Activated naive CD4-positive, alpha-beta T cell treated with anti-CD3 and anti-CD28 coated beads, Interleukin-2, amount 50 U/mL, for 24 hours (primary cell): ENCODE data around the gene SCGB1D4.

Source experiments
- H3K27ac Mint-ChIP-seq: one replicate; pipeline ENCODE4 v1.8.0; 2021; ENCODE audit warnings: mild to moderate bottlenecking, mixed read lengths
- H3K27me3 Mint-ChIP-seq: one replicate; pipeline ENCODE4 v1.8.0; 2021; ENCODE audit warnings: mixed read lengths
- H3K36me3 Mint-ChIP-seq: one replicate; pipeline ENCODE4 v1.8.0; 2021; ENCODE audit warnings: mixed read lengths
- H3K4me1 Mint-ChIP-seq: one replicate; pipeline ENCODE4 v1.8.0; 2021; ENCODE audit warnings: mixed read lengths
- H3K4me3 Mint-ChIP-seq: one replicate; pipeline ENCODE4 v1.8.0; 2021; ENCODE audit warnings: mild to moderate bottlenecking, mixed read lengths
- H3K9me3 Mint-ChIP-seq: one replicate; pipeline ENCODE4 v1.8.0; 2021; ENCODE audit warnings: mixed read lengths

SCGB1D4 gene

GRCh38 chr11:62253999-62254542, 44.8 kb downstream of the SCGB1D4 start:
- Mint-ChIP-seq H3K36me3 (peaks cover 14% of the 10 kb centered on the region), H3K4me1 (no peaks in the 10 kb centered on the region), H3K4me3 (no peak overlapping the region), H3K27me3 (peaks cover 16% of the 10 kb centered on the region), H3K27ac (no peak overlapping the region), H3K9me3 (peaks cover 22% of the 10 kb centered on the region)

GRCh38 chr11:62251698-62252097, 47.2 kb downstream of the SCGB1D4 start:
- no peak overlapping the region for H3K27ac Mint-ChIP-seq
- H3K27me3 Mint-ChIP-seq = peaks cover 18% of the 10 kb centered on the region
- peaks cover 21% of the 10 kb centered on the region for H3K9me3 Mint-ChIP-seq
- H3K4me3 Mint-ChIP-seq = no peak overlapping the region
- peaks cover 14% of the 10 kb centered on the region for H3K36me3 Mint-ChIP-seq
- H3K4me1 Mint-ChIP-seq = no peaks in the 10 kb centered on the region
